ENCODE measurements around the gene TP63. TPM values are rescaled to one million over a fixed set of nuclear protein-coding genes. Genes with fewer than 3 reads are reported as not detected.

Gene TP63
- total and polyA plus RNA-seq, 7 donors, result under 0.01 to 0.28 (median 0.15) TPM; not detected in 3

DNA sequence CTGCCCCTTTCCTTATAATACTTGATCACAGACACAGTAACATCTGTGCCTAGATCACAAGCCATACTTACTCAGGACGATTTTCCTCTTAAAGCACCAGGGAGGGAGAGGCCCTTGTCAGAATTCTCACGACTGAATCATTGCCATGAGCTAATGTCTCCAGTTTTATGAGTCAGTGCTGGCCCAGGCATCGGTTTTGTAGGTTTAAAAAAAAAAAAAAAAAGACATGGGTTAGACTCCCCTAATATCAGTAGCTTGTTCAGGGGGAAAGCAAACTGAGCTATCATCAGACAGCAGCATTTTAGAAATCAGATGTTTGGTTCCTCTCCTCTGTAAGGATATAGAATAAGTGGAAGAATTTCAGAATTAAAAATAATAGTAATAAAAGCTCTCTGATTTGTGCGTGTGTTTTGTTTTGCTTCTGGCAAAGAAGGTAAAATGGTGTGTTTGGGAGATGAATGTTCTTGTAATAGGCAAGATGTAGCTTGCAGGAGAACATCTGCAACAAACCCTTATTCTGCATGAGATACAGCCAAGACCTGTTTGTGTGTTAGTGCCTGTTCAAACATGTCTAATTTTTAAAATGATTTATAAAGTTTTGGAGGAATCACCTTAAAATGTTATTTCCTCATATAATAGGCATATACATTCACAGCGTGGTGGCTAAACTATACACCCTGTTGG, 193.6 kb downstream of the TP63 start:
- TF ChIP-seq POLR2AphosphoS5 (IDR thresholded peaks at IDR 0.05), result no peak
- Histone ChIP-seq H3K4me1 (no peaks in the 10 kb centered on the region), H3K36me3 (no peaks in the 10 kb centered on the region), H3K9me3 (no peaks in the 10 kb centered on the region), H3K4me3 (no peak overlapping the region), H3K27me3 (no peaks in the 10 kb centered on the region), H3K27ac (no peak overlapping the region)
- 64% methylated on average over 5 of the region's 5 CpGs for WGBS, 2 donors
- intact Hi-C loops (cut with DNase I), result no loop called here
- no peak for DNase-seq

DNA sequence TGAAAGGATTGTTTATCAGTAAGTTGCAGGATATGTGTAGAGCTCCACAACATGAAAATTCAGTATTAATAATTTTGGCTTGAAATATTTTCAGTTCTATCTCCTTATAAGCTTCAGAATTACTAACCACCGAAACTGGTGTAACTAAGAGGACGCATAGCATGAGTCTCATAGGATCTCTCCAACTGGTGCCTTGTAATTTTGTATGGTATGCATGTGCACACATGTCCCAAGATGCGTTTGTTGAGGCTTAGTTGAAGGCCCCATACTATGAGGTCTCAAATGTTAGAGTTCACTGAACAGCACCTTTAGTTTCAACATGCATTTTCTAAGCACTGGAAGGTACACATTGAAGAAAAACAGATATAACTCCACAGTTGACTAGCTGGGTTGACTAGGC, 195.4 kb downstream of the TP63 start:
- intact Hi-C loops (cut with DNase I), result no loop called here
- Histone ChIP-seq H3K27ac (no peak overlapping the region), H3K9me3 (no peaks in the 10 kb centered on the region), H3K4me3 (no peak overlapping the region), H3K27me3 (no peaks in the 10 kb centered on the region), H3K4me1 (no peaks in the 10 kb centered on the region), H3K36me3 (no peaks in the 10 kb centered on the region)
- 92 to 94% methylated on average over 3 of the region's 3 CpGs for WGBS, 2 donors
- no peak for DNase-seq
- TF ChIP-seq EP300 (IDR thresholded peaks at IDR 0.05) (no peak), POLR2A (IDR thresholded peaks at IDR 0.05) (no peak), POLR2AphosphoS5 (IDR thresholded peaks at IDR 0.05) (no peak)
- TF ChIP-seq, protein P1, sequence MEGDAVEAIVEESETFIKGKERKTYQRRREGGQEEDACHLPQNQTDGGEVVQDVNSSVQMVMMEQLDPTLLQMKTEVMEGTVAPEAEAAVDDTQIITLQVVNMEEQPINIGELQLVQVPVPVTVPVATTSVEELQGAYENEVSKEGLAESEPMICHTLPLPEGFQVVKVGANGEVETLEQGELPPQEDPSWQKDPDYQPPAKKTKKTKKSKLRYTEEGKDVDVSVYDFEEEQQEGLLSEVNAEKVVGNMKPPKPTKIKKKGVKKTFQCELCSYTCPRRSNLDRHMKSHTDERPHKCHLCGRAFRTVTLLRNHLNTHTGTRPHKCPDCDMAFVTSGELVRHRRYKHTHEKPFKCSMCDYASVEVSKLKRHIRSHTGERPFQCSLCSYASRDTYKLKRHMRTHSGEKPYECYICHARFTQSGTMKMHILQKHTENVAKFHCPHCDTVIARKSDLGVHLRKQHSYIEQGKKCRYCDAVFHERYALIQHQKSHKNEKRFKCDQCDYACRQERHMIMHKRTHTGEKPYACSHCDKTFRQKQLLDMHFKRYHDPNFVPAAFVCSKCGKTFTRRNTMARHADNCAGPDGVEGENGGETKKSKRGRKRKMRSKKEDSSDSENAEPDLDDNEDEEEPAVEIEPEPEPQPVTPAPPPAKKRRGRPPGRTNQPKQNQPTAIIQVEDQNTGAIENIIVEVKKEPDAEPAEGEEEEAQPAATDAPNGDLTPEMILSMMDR (IDR thresholded peaks at IDR 0.05), result no peak

GRCh38 chr3:189827108-189827507, 195.9 kb downstream of the TP63 start:
- no peak for DNase-seq
- no peak for TF ChIP-seq EP300 (IDR thresholded peaks at IDR 0.05)
- no peak for TF ChIP-seq POLR2A (IDR thresholded peaks at IDR 0.05)
- TF ChIP-seq, protein P1 (IDR thresholded peaks at IDR 0.05), result no peak
- TF ChIP-seq POLR2AphosphoS5 (IDR thresholded peaks at IDR 0.05), result no peak
- intact Hi-C loops (cut with DNase I), result no loop called here
- no peak overlapping the region for H3K4me3 ChIP-seq
- no peak overlapping the region for H3K27ac ChIP-seq
- WGBS, 2 donors, result 80 to 84% methylated on average over 1 of the region's 1 CpG
- H3K4me1 ChIP-seq, result no peaks in the 10 kb centered on the region
- no peaks in the 10 kb centered on the region for H3K9me3 ChIP-seq
- no peaks in the 10 kb centered on the region for H3K27me3 ChIP-seq
- no peaks in the 10 kb centered on the region for H3K36me3 ChIP-seq

DNA sequence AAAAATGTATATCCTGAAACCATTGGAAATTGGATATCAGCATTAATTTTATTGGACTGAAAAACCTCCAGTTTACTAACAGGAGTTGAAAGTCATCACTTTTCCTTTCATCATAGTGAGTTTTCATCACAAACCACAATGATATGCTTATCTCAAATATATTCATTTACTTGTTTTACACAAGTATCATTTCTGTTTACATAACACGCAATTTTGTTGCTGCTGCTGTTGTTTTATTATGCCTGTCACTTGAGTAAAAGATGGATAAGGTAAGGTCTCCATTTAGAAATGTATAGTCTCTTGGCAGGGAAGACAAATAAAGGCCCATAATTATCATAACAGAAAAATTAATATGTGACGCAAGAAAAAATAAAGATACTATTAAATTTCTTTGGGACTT, 199.2 kb downstream of the TP63 start:
- intact Hi-C loops (cut with DNase I), result no loop called here
- Histone ChIP-seq H3K4me1 (no peaks in the 10 kb centered on the region), H3K36me3 (no peaks in the 10 kb centered on the region), H3K27ac (no peak overlapping the region), H3K4me3 (no peak overlapping the region), H3K9me3 (no peaks in the 10 kb centered on the region), H3K27me3 (no peaks in the 10 kb centered on the region)
- WGBS, 2 donors, result 48 to 81% methylated on average over 2 of the region's 2 CpGs
- no peak for TF ChIP-seq EP300 (IDR thresholded peaks at IDR 0.05)
- TF ChIP-seq, protein P1 (IDR thresholded peaks at IDR 0.05), result no peak
- no peak for TF ChIP-seq POLR2AphosphoS5 (IDR thresholded peaks at IDR 0.05)
- no peak for TF ChIP-seq POLR2A (IDR thresholded peaks at IDR 0.05)
- DNase-seq, result no peak

DNA sequence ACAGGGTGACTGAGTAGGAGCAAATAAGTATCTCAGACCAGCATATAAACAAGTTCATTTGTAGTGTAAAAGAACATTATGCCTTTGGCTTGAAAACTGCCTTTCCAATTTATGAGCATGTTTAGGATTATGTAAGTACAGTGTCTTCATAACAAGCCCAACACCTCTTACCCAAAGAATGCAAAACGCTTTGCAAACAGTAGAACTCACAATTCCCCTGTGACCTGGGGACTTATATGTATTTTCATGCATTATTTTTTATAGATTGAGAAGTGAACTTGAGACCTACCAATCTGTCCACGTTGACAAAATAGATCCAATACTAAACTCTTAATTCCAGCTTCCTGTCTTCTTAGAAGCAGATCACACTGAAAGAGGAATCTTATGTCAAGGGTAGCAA, 202.1 kb downstream of the TP63 start:
- no peak for DNase-seq

More for the DNA sequence above, 202.1 kb downstream of the TP63 start:
- Histone ChIP-seq H3K9me3 (no peaks in the 10 kb centered on the region), H3K27ac (no peak overlapping the region), H3K27me3 (no peaks in the 10 kb centered on the region), H3K4me1 (no peaks in the 10 kb centered on the region), H3K4me3 (no peak overlapping the region), H3K36me3 (no peaks in the 10 kb centered on the region)
- intact Hi-C loops (cut with DNase I), result no loop called here
- TF ChIP-seq, protein P1 (IDR thresholded peaks at IDR 0.05), result no peak
- TF ChIP-seq POLR2A (IDR thresholded peaks at IDR 0.05), result no peak
- TF ChIP-seq POLR2AphosphoS5 (IDR thresholded peaks at IDR 0.05), result no peak
- WGBS, 2 donors, result 59 to 67% methylated on average over 2 of the region's 2 CpGs

Data from sigmoid colon (tissue), 7 donors.